ENCODE results near the gene PLPPR3. TPM values are rescaled to one million over a fixed set of nuclear protein-coding genes. Genes with fewer than 3 reads are reported as not detected.
A peak's percentile ranks its signal among the peaks of the same experiment; 100 is the strongest.

The PLPPR3 gene
- total RNA-seq, 2 donors from 2014 or later, result 110 to 111 TPM

DNA sequence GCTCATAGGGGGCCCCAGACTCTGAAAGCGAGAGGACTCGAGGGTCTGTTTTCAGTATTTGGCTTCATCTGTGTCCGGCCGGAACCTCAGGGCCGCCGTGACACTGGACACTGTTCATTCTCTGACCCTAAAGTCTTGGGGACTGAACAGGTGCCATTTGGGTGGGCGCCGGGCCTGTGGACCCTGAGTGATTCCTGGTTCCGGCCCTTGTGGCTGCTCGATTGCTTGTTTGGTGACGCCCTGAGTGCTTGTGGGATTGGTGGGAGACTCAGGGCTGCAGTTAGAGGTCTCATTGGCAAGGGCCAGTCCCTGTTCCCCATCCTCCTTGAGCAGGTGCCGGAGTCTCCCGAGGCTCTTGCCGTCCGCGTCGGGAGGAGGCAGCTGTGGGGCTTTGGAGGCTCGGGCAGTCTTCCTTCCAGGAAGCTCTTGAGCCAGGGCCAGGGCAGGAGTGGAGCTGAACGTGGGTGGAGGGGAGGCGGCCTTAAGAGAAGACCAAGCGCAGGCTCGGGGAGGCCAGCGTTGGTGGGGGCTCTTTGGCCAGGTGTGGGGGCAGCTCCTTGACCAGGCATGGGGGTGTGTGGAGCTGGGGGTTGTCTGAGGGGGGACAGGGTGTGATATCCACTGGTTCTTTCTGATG, 19.8 kb downstream of the PLPPR3 start:
- Mint-ChIP-seq H3K4me3 (peak overlapping the region; percentile 22), H3K4me1 (peaks cover 22% of the 10 kb centered on the region), H3K9me3 (no peaks in the 10 kb centered on the region), H3K27ac (peak overlapping the region; percentile 72), H3K36me3 (ENCODE audit: low read depth) (peaks cover 60% of the 10 kb centered on the region), H3K27me3 (ENCODE audit: insufficient read depth) (no peaks in the 10 kb centered on the region)
- H3K27me3 ChIP-seq (ENCODE audit: control insufficient read depth, insufficient read depth, low read length, poor library complexity, severe bottlenecking), result no peaks in the 10 kb centered on the region
- peaks cover 77% of the 10 kb centered on the region for H3K36me3 ChIP-seq (ENCODE audit: control insufficient read depth, insufficient read depth, low read length)
- TF ChIP-seq, protein P1, sequence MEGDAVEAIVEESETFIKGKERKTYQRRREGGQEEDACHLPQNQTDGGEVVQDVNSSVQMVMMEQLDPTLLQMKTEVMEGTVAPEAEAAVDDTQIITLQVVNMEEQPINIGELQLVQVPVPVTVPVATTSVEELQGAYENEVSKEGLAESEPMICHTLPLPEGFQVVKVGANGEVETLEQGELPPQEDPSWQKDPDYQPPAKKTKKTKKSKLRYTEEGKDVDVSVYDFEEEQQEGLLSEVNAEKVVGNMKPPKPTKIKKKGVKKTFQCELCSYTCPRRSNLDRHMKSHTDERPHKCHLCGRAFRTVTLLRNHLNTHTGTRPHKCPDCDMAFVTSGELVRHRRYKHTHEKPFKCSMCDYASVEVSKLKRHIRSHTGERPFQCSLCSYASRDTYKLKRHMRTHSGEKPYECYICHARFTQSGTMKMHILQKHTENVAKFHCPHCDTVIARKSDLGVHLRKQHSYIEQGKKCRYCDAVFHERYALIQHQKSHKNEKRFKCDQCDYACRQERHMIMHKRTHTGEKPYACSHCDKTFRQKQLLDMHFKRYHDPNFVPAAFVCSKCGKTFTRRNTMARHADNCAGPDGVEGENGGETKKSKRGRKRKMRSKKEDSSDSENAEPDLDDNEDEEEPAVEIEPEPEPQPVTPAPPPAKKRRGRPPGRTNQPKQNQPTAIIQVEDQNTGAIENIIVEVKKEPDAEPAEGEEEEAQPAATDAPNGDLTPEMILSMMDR (conservative IDR thresholded peaks at IDR 0.05), result no peak
- H3K27ac ChIP-seq (ENCODE audit: low read depth, low read length), result peak overlapping the region; percentile 84
- H3K9me3 ChIP-seq (ENCODE audit: control insufficient read depth, low read length), result no peaks in the 10 kb centered on the region
- H3K4me3 ChIP-seq (ENCODE audit: low read length), result peak overlapping the region; percentile 93
- H3K4me1 ChIP-seq (ENCODE audit: control insufficient read depth, insufficient read depth, low read length), result peaks cover 27% of the 10 kb centered on the region
- 87 to 96% methylated on average over 11 to 22 of the region's 23 CpGs for WGBS, 2 experiments (ENCODE audit: insufficient coverage in 1 of 2, insufficient read length in 1 of 2)
- H3K9ac ChIP-seq (ENCODE audit: extremely low read depth, low read length, poor library complexity, severe bottlenecking), result peak overlapping the region; percentile 44
- DNase-seq, result no peak

DNA sequence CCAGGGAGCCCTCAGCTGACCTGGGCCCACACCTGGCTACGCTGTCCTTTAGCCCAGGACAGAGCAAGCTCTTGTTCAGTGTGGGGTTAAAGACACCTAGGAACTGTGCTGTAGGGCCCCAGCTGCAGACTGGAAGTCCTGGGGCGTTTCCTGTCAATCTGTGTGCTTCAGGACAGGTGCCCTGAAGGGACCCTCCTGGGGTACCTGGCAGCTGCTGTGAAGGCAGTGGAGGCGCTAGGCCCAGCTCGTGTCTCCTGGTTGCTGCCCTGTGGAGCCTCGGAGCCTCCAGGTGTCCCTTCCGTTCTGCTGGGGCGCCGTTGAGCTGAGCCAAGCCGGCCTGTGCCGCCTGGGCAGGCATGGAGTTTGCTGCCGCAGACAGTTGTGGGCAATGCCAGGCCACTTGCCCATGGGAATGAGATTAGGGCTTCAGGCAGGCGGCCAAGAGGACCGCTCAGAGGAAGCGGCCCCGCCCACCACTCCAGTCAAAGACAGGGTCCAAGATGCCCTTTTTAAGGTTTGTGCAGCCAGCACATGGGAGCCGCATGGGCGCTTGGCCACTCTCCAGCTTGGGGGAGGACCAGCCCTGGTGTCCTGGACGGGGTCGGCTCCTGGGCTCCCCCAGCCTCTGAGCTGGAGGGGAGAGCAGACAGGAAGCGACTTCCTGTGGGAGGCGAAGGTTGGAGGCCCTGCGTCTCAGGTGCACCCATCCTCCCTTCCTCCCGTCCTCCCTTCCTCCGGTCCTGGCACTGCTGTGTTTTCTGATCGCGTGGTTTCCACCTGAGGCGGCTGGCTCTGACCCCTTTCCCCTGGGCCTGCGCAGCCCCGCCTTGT, 20.5 kb downstream of the PLPPR3 start:
- peak overlapping the region; percentile 72 for H3K27ac Mint-ChIP-seq
- peak; percentile 55 for DNase-seq
- peaks cover 22% of the 10 kb centered on the region for H3K4me1 Mint-ChIP-seq

DNA sequence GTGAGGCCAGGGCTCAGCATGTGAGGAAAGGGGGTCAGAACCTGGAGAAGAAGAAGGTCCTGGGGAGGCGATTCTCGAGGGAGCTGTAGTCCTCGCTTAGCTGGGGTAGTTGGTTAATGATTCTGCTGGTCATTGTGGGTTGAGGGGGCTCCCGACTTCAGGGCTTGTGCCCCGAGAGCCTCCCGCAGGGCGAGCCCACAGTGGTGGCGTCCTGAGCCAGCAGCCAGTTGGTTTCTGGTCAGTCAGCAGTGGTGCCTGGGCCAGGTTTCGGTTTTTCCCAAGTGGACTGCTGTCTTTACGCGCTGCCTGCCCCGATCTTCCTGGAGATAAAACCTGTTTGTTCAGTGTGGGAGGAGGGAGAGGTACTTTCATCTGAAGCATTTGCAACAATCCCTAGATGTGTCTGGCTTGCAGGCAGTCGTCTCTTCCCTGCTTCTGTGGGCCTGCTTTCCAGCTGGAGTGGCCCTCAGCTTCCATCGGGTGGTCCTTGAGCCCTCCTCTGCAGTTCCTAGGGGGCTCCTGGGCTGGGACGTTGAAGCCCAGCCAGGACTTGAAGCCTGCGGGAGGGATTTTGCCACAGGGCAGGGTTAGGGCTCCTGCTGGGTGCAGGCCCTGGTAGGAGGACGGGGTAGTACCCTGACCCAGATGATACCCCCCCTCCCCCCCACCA, 21.3 kb downstream of the PLPPR3 start:
- H3K4me3 Mint-ChIP-seq, result peak overlapping the region; percentile 88
- H3K27ac Mint-ChIP-seq, result peak overlapping the region; percentile 88
- Histone ChIP-seq H3K4me1 (ENCODE audit: control insufficient read depth, insufficient read depth, low read length) (peaks cover 27% of the 10 kb centered on the region), H3K9me3 (ENCODE audit: control insufficient read depth, low read length) (no peaks in the 10 kb centered on the region), H3K27me3 (ENCODE audit: control insufficient read depth, insufficient read depth, low read length, poor library complexity, severe bottlenecking) (no peaks in the 10 kb centered on the region), H3K27ac (ENCODE audit: low read depth, low read length) (no peak overlapping the region), H3K9ac (ENCODE audit: extremely low read depth, low read length, poor library complexity, severe bottlenecking) (peak overlapping the region; percentile 98), H3K4me3 (ENCODE audit: low read length) (peak overlapping the region; percentile 93), H3K36me3 (ENCODE audit: control insufficient read depth, insufficient read depth, low read length) (peaks cover 64% of the 10 kb centered on the region)
- H3K36me3 Mint-ChIP-seq (ENCODE audit: low read depth), result peaks cover 52% of the 10 kb centered on the region
- peak; percentile 54 for DNase-seq
- H3K27me3 Mint-ChIP-seq (ENCODE audit: insufficient read depth), result no peaks in the 10 kb centered on the region
- 80 to 84% methylated on average over 10 to 17 of the region's 17 CpGs for WGBS, 2 experiments (ENCODE audit: insufficient coverage in 1 of 2, insufficient read length in 1 of 2)
- H3K9me3 Mint-ChIP-seq, result no peaks in the 10 kb centered on the region
- TF ChIP-seq, protein P1 (conservative IDR thresholded peaks at IDR 0.05), result no peak
- H3K4me1 Mint-ChIP-seq, result peaks cover 22% of the 10 kb centered on the region

More for the DNA sequence above, 20.5 kb downstream of the PLPPR3 start:
- 93% methylated on average over 22 to 29 of the region's 29 CpGs for WGBS, 2 experiments (ENCODE audit: insufficient coverage in 1 of 2, insufficient read length in 1 of 2)
- Mint-ChIP-seq H3K9me3 (no peaks in the 10 kb centered on the region), H3K27me3 (ENCODE audit: insufficient read depth) (no peaks in the 10 kb centered on the region), H3K4me3 (peak overlapping the region; percentile 32), H3K36me3 (ENCODE audit: low read depth) (peaks cover 54% of the 10 kb centered on the region)
- TF ChIP-seq, protein P1 (conservative IDR thresholded peaks at IDR 0.05), result no peak
- H3K4me1 ChIP-seq (ENCODE audit: control insufficient read depth, insufficient read depth, low read length), result peaks cover 27% of the 10 kb centered on the region
- H3K27me3 ChIP-seq (ENCODE audit: control insufficient read depth, insufficient read depth, low read length, poor library complexity, severe bottlenecking), result no peaks in the 10 kb centered on the region
- H3K27ac ChIP-seq (ENCODE audit: low read depth, low read length), result peak overlapping the region; percentile 84
- peak overlapping the region; percentile 93 for H3K4me3 ChIP-seq (ENCODE audit: low read length)
- peaks cover 70% of the 10 kb centered on the region for H3K36me3 ChIP-seq (ENCODE audit: control insufficient read depth, insufficient read depth, low read length)
- no peaks in the 10 kb centered on the region for H3K9me3 ChIP-seq (ENCODE audit: control insufficient read depth, low read length)
- H3K9ac ChIP-seq (ENCODE audit: extremely low read depth, low read length, poor library complexity, severe bottlenecking), result peak overlapping the region; percentile 23
